ENCODE results near the gene STX18.
"Not testable (repeated sequence)": the region's sequence is repeated elsewhere in the genome, so short reads cannot be mapped to it uniquely, and the experiment has no call there.

The STX18 gene
- total RNA-seq, result 18.7 to 27.7 reads per million in 2 donors

GRCh38 chr4:4541661-4542570 lies at the start of gene STX18:
STX18 (minus strand) TSS chr4:4542048; CDS start chr4:4541964, 84 bp downstream.
- peak; percentile 67 to 94 (median 81) for DNase-seq

- no peak for DNase-seq
Measured at GRCh38 chr4:4591071-4591470, 49.2 kb upstream of the STX18 start.

GRCh38 chr4:4590546-4590945 lies 48.7 kb upstream of the STX18 start:
- no peak for DNase-seq

GRCh38 chr4:4585012-4585670 lies 43.3 kb upstream of the STX18 start:
- DNase-seq, result no peak

GRCh38 chr4:4583606-4584005 lies 41.8 kb upstream of the STX18 start:
- no peak for DNase-seq

GRCh38 chr4:4582653-4583052 lies 40.8 kb upstream of the STX18 start:
- no peak for DNase-seq

GRCh38 chr4:4580494-4580893 lies 38.6 kb upstream of the STX18 start:
- DNase-seq, result no peak

- DNase-seq, result no peak
Measured at GRCh38 chr4:4578981-4579380, 37.1 kb upstream of the STX18 start.

- no peak for DNase-seq
Measured at GRCh38 chr4:4577359-4577875, 35.6 kb upstream of the STX18 start.

GRCh38 chr4:4575284-4576211 lies 33.7 kb upstream of the STX18 start:
- peak; percentile 38 to 81 (median 51) for DNase-seq

GRCh38 chr4:4574792-4575191 lies 32.9 kb upstream of the STX18 start:
- DNase-seq, result peak in 3 of 5 experiments; percentile 12 to 91 (median 13)

GRCh38 chr4:4574052-4574451 lies 32.2 kb upstream of the STX18 start:
- no peak for DNase-seq

- no peak for DNase-seq
Measured at GRCh38 chr4:4572821-4573220, 31.0 kb upstream of the STX18 start.

- not testable (repeated sequence) for DNase-seq
Measured at GRCh38 chr4:4569861-4570260, 28.0 kb upstream of the STX18 start.

GRCh38 chr4:4568806-4569427 lies 27.1 kb upstream of the STX18 start:
- DNase-seq, result no peak

GRCh38 chr4:4566359-4566758 lies 24.5 kb upstream of the STX18 start:
- not testable (repeated sequence) for DNase-seq

- DNase-seq, result no peak
Measured at GRCh38 chr4:4564522-4564921, 22.7 kb upstream of the STX18 start.

GRCh38 chr4:4560642-4561041 lies 18.8 kb upstream of the STX18 start:
- no peak for DNase-seq

GRCh38 chr4:4560136-4560535 lies 18.3 kb upstream of the STX18 start:
- DNase-seq, result peak in 1 of 5 experiments; percentile 7

- DNase-seq, result peak in 1 of 5 experiments; percentile 66
Measured at GRCh38 chr4:4559596-4559995, 17.7 kb upstream of the STX18 start.

GRCh38 chr4:4558881-4559280 lies 17.0 kb upstream of the STX18 start:
- no peak for DNase-seq

- DNase-seq, result no peak
Measured at GRCh38 chr4:4555916-4556315, 14.1 kb upstream of the STX18 start.
